PC-9 (cell line): ENCODE measurements around the gene GSN. TPM values are rescaled to one million over a fixed set of nuclear protein-coding genes. Genes with fewer than 3 reads are reported as not detected.

ENCODE experiments used
- BruUV-seq: library from RNA; stranded (reverse); fragments of 400-500 nt; replicated peaks from 2 replicates; lab custom pipeline; 2021; lab: Mats Ljungman, UMichigan
- CTCF ChIA-PET: fragments of 300-600 bp; sonication (Branson Sonifier 250); formaldehyde crosslinking; loops from one replicate; lab custom pipeline; 2022; ENCODE audit warnings: antibody characterized with exemption; lab: Charles Lee
- POLR2A ChIA-PET: fragments of 300-600 bp; sonication (Branson Sonifier 250); formaldehyde crosslinking; loops from one replicate; lab custom pipeline; 2022; ENCODE audit warnings: antibody characterized with exemption; ENCODE audit not compliant: unreplicated experiment; lab: Charles Lee
- DNase-seq, 2 experiments: peaks; one replicate each; pipeline versions ENCODE4 v3.0.0 to v3.0.0-alpha.2; 2015 to 2022; ENCODE audit warnings: mixed read lengths in 1 of 2
- H2AFZ ChIP-seq: fragments of 200-600 bp; sonication (generic); 2 replicates; pipeline ENCODE4 v1.8.1; 2017; ENCODE audit warnings: antibody characterized with exemption
- H3F3A ChIP-seq: fragments of 200-600 bp; sonication (generic); 2 replicates; pipeline ENCODE4 v1.8.1; 2017; ENCODE audit warnings: antibody characterized with exemption, mild to moderate bottlenecking, low read depth; ENCODE audit not compliant: insufficient read depth
- H3K27ac ChIP-seq: fragments of 200-600 bp; sonication (generic); 2 replicates; pipeline ENCODE4 v1.6.1; 2016; ENCODE audit warnings: mixed run types
- H3K27me3 ChIP-seq: fragments of 200-600 bp; sonication (generic); 2 replicates; pipeline ENCODE4 v1.6.1; 2016; ENCODE audit warnings: low read depth, mixed run types; ENCODE audit not compliant: insufficient read depth
- H3K36me3 ChIP-seq: fragments of 200-600 bp; sonication (generic); 2 replicates; pipeline ENCODE4 v1.6.1; 2016; ENCODE audit warnings: low read depth, mixed run types
- H3K4me1 ChIP-seq: fragments of 200-600 bp; sonication (generic); replicated peaks from 2 replicates; pipeline ENCODE4 v1.6.1; 2016; ENCODE audit warnings: mixed run types; ENCODE audit not compliant: insufficient read depth
- H3K4me2 ChIP-seq: fragments of 200-600 bp; sonication (generic); 2 replicates; pipeline ENCODE4 v1.6.1; 2017; ENCODE audit warnings: mixed run types
- H3K4me3 ChIP-seq: fragments of 200-600 bp; sonication (generic); 2 replicates; pipeline ENCODE4 v1.6.1; 2016; ENCODE audit warnings: mixed run types
- H3K79me2 ChIP-seq: fragments of 200-600 bp; sonication (generic); 2 replicates; pipeline ENCODE4 v1.6.1; 2017; ENCODE audit warnings: low read depth, mixed run types
- H3K9me2 ChIP-seq: fragments of 200-600 bp; sonication (generic); 2 replicates; pipeline ENCODE4 v1.8.1; 2017; ENCODE audit warnings: mild to moderate bottlenecking; ENCODE audit not compliant: insufficient read depth
- H3K9me3 ChIP-seq: fragments of 200-600 bp; sonication (generic); 2 replicates; pipeline ENCODE4 v1.8.1; 2016; ENCODE audit warnings: low read depth; ENCODE audit not compliant: insufficient read depth
- H4K20me1 ChIP-seq: fragments of 200-600 bp; sonication (generic); 2 replicates; pipeline ENCODE4 v1.8.1; 2017; ENCODE audit not compliant: insufficient read depth
- EZH2 ChIP-seq: fragments of 200-600 bp; sonication (generic); IDR thresholded peaks from 2 replicates; pipeline ENCODE4 v1.8.0; 2017; ENCODE audit warnings: antibody characterized with exemption, low read depth
- intact Hi-C: fragments of 100-400 bp; cut with micrococcal nuclease; formaldehyde crosslinking; loops from one replicate; pipeline ENCODE4 v1.10.0; 2022; ENCODE audit not compliant: unreplicated experiment
- total RNA-seq: library from RNA; stranded (reverse); gene quantifications from 2 replicates; pipeline ENCODE4 v1.2.3, GENCODE V29; 2021
- TF ChIP-seq, protein P1 (sequence below): fragments of 200-600 bp; sonication (generic); conservative IDR thresholded peaks from 2 replicates; pipeline ENCODE4 v1.6.1; 2017; ENCODE audit warnings: mixed run types, antibody characterized with exemption, mild to moderate bottlenecking, moderate library complexity

Gene GSN
- total RNA-seq, 1 experiment from 2014 or later: 135 TPM

DNA sequence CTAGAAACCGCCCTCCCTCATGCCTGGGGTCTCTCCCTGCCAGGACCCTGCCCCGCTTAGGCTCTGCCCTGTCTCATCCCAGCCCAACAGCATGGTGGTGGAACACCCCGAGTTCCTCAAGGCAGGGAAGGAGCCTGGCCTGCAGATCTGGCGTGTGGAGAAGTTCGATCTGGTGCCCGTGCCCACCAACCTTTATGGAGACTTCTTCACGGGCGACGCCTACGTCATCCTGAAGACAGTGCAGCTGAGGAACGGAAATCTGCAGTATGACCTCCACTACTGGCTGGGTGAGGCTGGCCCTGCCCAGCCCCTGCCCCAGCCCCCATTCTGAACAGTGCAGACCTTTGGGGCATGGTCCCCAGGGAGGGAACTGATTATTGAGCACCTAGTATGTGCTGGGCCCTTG lies 33.9 kb downstream of the GSN start:
- Histone ChIP-seq H3K27ac (no peak overlapping the region), H3K9me2 (no peaks in the 10 kb centered on the region), H3F3A (peaks cover 6% of the 10 kb centered on the region), H2AFZ (no peak overlapping the region), H3K36me3 (no peaks in the 10 kb centered on the region), H3K4me3 (no peak overlapping the region), H4K20me1 (no peaks in the 10 kb centered on the region), H3K4me1 (peaks cover 15% of the 10 kb centered on the region), H3K4me2 (no peak overlapping the region), H3K9me3 (no peaks in the 10 kb centered on the region), H3K27me3 (no peaks in the 10 kb centered on the region), H3K79me2 (no peaks in the 10 kb centered on the region)
- no peak for TF ChIP-seq EZH2
- TF ChIP-seq, protein P1, sequence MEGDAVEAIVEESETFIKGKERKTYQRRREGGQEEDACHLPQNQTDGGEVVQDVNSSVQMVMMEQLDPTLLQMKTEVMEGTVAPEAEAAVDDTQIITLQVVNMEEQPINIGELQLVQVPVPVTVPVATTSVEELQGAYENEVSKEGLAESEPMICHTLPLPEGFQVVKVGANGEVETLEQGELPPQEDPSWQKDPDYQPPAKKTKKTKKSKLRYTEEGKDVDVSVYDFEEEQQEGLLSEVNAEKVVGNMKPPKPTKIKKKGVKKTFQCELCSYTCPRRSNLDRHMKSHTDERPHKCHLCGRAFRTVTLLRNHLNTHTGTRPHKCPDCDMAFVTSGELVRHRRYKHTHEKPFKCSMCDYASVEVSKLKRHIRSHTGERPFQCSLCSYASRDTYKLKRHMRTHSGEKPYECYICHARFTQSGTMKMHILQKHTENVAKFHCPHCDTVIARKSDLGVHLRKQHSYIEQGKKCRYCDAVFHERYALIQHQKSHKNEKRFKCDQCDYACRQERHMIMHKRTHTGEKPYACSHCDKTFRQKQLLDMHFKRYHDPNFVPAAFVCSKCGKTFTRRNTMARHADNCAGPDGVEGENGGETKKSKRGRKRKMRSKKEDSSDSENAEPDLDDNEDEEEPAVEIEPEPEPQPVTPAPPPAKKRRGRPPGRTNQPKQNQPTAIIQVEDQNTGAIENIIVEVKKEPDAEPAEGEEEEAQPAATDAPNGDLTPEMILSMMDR: no peak
- POLR2A ChIA-PET: no interaction called here
- BruUV-seq: no TSS peak
- intact Hi-C loops: no loop called here
- CTCF ChIA-PET: no interaction called here
- no peak for DNase-seq

DNA sequence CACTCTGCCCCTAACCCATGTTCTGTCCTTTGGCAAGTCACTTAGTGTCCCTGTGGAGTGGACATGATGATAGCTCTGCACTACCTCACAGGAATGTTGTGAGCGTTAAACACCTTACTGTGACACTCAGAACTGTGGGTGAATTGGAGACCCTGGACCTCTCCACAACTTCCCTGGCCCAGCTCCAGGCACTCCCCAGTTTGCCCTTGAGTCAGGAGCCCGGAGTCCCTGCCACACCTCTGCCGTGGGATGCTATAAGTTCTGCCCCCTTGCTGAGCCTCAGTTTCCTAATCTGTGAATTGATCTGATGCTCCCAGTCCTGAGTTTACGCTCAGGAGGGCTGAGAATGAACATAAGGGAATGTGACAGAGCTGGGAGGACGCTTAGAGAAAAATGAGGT lies 34.4 kb downstream of the GSN start:
- Histone ChIP-seq H2AFZ (no peak overlapping the region), H3K4me3 (no peak overlapping the region), H3K9me3 (no peaks in the 10 kb centered on the region), H3K9me2 (no peaks in the 10 kb centered on the region), H3K27ac (no peak overlapping the region), H3K79me2 (no peaks in the 10 kb centered on the region), H3K4me1 (peaks cover 15% of the 10 kb centered on the region), H3F3A (peaks cover 4% of the 10 kb centered on the region), H3K4me2 (no peak overlapping the region), H3K36me3 (no peaks in the 10 kb centered on the region), H3K27me3 (no peaks in the 10 kb centered on the region), H4K20me1 (no peaks in the 10 kb centered on the region)
- CTCF ChIA-PET: no interaction called here
- no peak for TF ChIP-seq EZH2
- TF ChIP-seq, protein P1: no peak
- no peak for DNase-seq
- POLR2A ChIA-PET: no interaction called here
- intact Hi-C loops: no loop called here
- no TSS peak for BruUV-seq

DNA sequence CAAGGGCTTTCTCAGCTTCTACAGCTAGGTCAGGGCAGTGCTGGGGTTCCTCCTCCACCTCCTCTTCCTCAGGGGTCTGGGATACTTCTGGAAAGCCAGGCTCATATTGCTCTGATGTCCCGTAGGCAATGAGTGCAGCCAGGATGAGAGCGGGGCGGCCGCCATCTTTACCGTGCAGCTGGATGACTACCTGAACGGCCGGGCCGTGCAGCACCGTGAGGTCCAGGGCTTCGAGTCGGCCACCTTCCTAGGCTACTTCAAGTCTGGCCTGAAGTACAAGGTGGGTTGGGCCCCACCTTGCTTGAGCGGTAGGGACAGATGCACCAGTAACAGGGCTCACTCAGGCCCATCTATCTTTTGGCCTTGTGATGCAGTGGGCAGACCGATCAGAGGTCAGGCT lies 34.8 kb downstream of the GSN start:
- Histone ChIP-seq H3K27ac (no peak overlapping the region), H2AFZ (no peak overlapping the region), H3K4me2 (no peak overlapping the region), H3K9me3 (no peaks in the 10 kb centered on the region), H3K27me3 (no peaks in the 10 kb centered on the region), H4K20me1 (no peaks in the 10 kb centered on the region), H3K9me2 (no peaks in the 10 kb centered on the region), H3K79me2 (no peaks in the 10 kb centered on the region), H3K4me1 (peaks cover 15% of the 10 kb centered on the region), H3F3A (peaks cover 4% of the 10 kb centered on the region), H3K36me3 (no peaks in the 10 kb centered on the region), H3K4me3 (no peak overlapping the region)
- no TSS peak for BruUV-seq
- TF ChIP-seq, protein P1: no peak
- TF ChIP-seq EZH2: no peak
- POLR2A ChIA-PET: no interaction called here
- intact Hi-C loops: no loop called here
- CTCF ChIA-PET: interaction anchor here (0.6 to 1.0 kb wide), 2 partner anchors 16 to 373 kb away, joined by 7 to 11 read pairs; no protein-coding TSS in a partner anchor
- DNase-seq: no peak
